Measurements from ENCODE around the gene DAP.
"Not testable (repeated sequence)": the region's sequence is repeated elsewhere in the genome, so short reads cannot be mapped to it uniquely, and the experiment has no call there.

DAP gene

GRCh38 chr5:10733426-10733825 lies 27.6 kb downstream of the DAP start:
- no peak for DNase-seq

GRCh38 chr5:10731913-10732312 lies 29.1 kb downstream of the DAP start:
- no peak for DNase-seq

- DNase-seq = no peak
Measured at GRCh38 chr5:10730043-10730351, 31.0 kb downstream of the DAP start.

- no peak for DNase-seq
Measured at GRCh38 chr5:10729320-10730042, 31.6 kb downstream of the DAP start.

GRCh38 chr5:10728679-10729078 lies 32.4 kb downstream of the DAP start:
- no peak for DNase-seq

GRCh38 chr5:10727861-10728260 lies 33.2 kb downstream of the DAP start:
- DNase-seq = no peak

- no peak for DNase-seq
Measured at GRCh38 chr5:10726913-10727517, 34.0 kb downstream of the DAP start.

GRCh38 chr5:10726179-10726912 lies 34.7 kb downstream of the DAP start:
- no peak for DNase-seq

- DNase-seq = no peak
Measured at GRCh38 chr5:10725636-10726035, 35.4 kb downstream of the DAP start.

GRCh38 chr5:10724781-10725507 lies 36.1 kb downstream of the DAP start:
- no peak for DNase-seq

- no peak for DNase-seq
Measured at GRCh38 chr5:10723514-10723913, 37.5 kb downstream of the DAP start.

GRCh38 chr5:10720766-10721165 lies 40.3 kb downstream of the DAP start:
- not testable (repeated sequence) for DNase-seq

GRCh38 chr5:10719965-10720364 lies 41.1 kb downstream of the DAP start:
- DNase-seq = no peak

- not testable (repeated sequence) for DNase-seq
Measured at GRCh38 chr5:10718617-10719016, 42.4 kb downstream of the DAP start.

- DNase-seq = not testable (repeated sequence)
Measured at GRCh38 chr5:10716825-10717224, 44.2 kb downstream of the DAP start.

GRCh38 chr5:10715605-10716290 lies 45.3 kb downstream of the DAP start:
- DNase-seq = no peak

GRCh38 chr5:10712574-10713366 lies 48.3 kb downstream of the DAP start:
- no peak for DNase-seq

- DNase-seq = no peak
Measured at GRCh38 chr5:10711562-10711961, 49.5 kb downstream of the DAP start.

GRCh38 chr5:10710513-10711128 lies 50.4 kb downstream of the DAP start:
- no peak for DNase-seq

GRCh38 chr5:10709933-10710332 lies 51.1 kb downstream of the DAP start:
- DNase-seq = no peak

- DNase-seq = no peak
Measured at GRCh38 chr5:10709409-10709808, 51.6 kb downstream of the DAP start.

Measured in NCI-H2081 treated with DMSO at 0.1 percent for 48 hours (cell line).